WTC11 (cell line): ENCODE measurements around the gene FGF1. TPM values are rescaled to one million over a fixed set of nuclear protein-coding genes. Genes with fewer than 3 reads are reported as not detected.

Experiments
- ATAC-seq: fragments of 200-7000 bp; cut with Tn5 transposase; 2 replicates; pipeline ENCODE4 v1.10.0; 2021; ENCODE audit warnings: mild to moderate bottlenecking, moderate library complexity
- CTCF ChIA-PET: fragments of 300-600 bp; sonication (Branson Sonifier 250); formaldehyde crosslinking; loops from one replicate; lab custom pipeline; 2021; ENCODE audit warnings: antibody characterized with exemption; lab: Charles Lee
- POLR2A ChIA-PET: fragments of 350-600 bp; sonication (Branson Sonifier 250); formaldehyde crosslinking; loops from one replicate; lab custom pipeline; 2021; ENCODE audit warnings: antibody characterized with exemption; lab: Charles Lee
- DNase-seq: peaks from one replicate; pipeline ENCODE4 v3.0.0; 2021; ENCODE audit warnings: low spot score
- H3K27ac Mint-ChIP-seq: 2 replicates; pipeline ENCODE4 v1.8.0; 2021; ENCODE audit warnings: mixed read lengths
- H3K27me3 Mint-ChIP-seq: 2 replicates; pipeline ENCODE4 v1.8.0; 2021; ENCODE audit warnings: low read depth, mild to moderate bottlenecking, moderate library complexity, mixed read lengths
- H3K36me3 Mint-ChIP-seq: 2 replicates; pipeline ENCODE4 v1.8.0; 2021; ENCODE audit warnings: mixed read lengths
- H3K4me1 Mint-ChIP-seq: 2 replicates; pipeline ENCODE4 v1.8.0; 2022; ENCODE audit warnings: mixed read lengths
- H3K4me3 Mint-ChIP-seq: 2 replicates; pipeline ENCODE4 v1.8.0; 2021; ENCODE audit warnings: mild to moderate bottlenecking, moderate library complexity, mixed read lengths
- H3K9me3 Mint-ChIP-seq: 2 replicates; pipeline ENCODE4 v1.8.0; 2021; ENCODE audit warnings: mixed read lengths
- ATF1 ChIP-seq: sonication (generic); formaldehyde crosslinking; IDR thresholded peaks from 2 replicates; pipeline ENCODE4 v1.8.1; 2023; ENCODE audit warnings: mild to moderate bottlenecking, moderate library complexity, missing genetic modification reagents
- FOXP1 ChIP-seq: sonication (generic); formaldehyde crosslinking; IDR thresholded peaks from 2 replicates; pipeline ENCODE4 v1.8.0; 2022; ENCODE audit warnings: missing genetic modification reagents, mild to moderate bottlenecking, moderate library complexity, borderline replicate concordance
- HMGA2 ChIP-seq: fragments of 250-450 bp; sonication (Bioruptor Pico); IDR thresholded peaks from 2 replicates; pipeline ENCODE4 v1.4.0; 2021; ENCODE audit warnings: mild to moderate bottlenecking, moderate library complexity
- MXD4 ChIP-seq: fragments of 250-450 bp; sonication (Bioruptor Pico); IDR thresholded peaks from 2 replicates; pipeline ENCODE4 v1.8.0; 2021; ENCODE audit warnings: mild to moderate bottlenecking, moderate library complexity, borderline replicate concordance
- NR1H2 ChIP-seq: sonication (generic); formaldehyde crosslinking; IDR thresholded peaks from 2 replicates; pipeline ENCODE4 v1.9.0; 2021; ENCODE audit warnings: mild to moderate bottlenecking, moderate library complexity, missing genetic modification reagents
- NR3C1 ChIP-seq: sonication (generic); formaldehyde crosslinking; conservative IDR thresholded peaks from 2 replicates; pipeline ENCODE4 v1.8.1; 2023; ENCODE audit warnings: low read depth, mild to moderate bottlenecking, missing genetic modification reagents
- RELA ChIP-seq: sonication (generic); formaldehyde crosslinking; IDR thresholded peaks from 2 replicates; pipeline ENCODE4 v1.8.1; 2022; ENCODE audit warnings: missing genetic modification reagents, mild to moderate bottlenecking, borderline replicate concordance
- TCF7 ChIP-seq: sonication (generic); formaldehyde crosslinking; IDR thresholded peaks from 2 replicates; pipeline ENCODE4 v1.8.0; 2022; ENCODE audit warnings: mild to moderate bottlenecking, low read depth, missing genetic modification reagents, moderate library complexity
- ZNF121 ChIP-seq: sonication (generic); formaldehyde crosslinking; IDR thresholded peaks from 2 replicates; pipeline ENCODE4 v1.8.0; 2023; ENCODE audit warnings: missing genetic modification reagents
- ZNF219 ChIP-seq: sonication (generic); formaldehyde crosslinking; IDR thresholded peaks from 2 replicates; pipeline ENCODE4 v1.8.0; 2023; ENCODE audit warnings: missing genetic modification reagents, mild to moderate bottlenecking, borderline replicate concordance
- ZNF317 ChIP-seq: sonication (generic); formaldehyde crosslinking; IDR thresholded peaks from 2 replicates; pipeline ENCODE4 v1.8.1; 2023; ENCODE audit warnings: low read depth, mild to moderate bottlenecking, moderate library complexity, missing genetic modification reagents, borderline replicate concordance
- total RNA-seq: library from RNA; stranded (reverse); gene quantifications from 3 replicates; pipeline ENCODE4 v1.2.3, GENCODE V29; 2021
- TF ChIP-seq, protein P1 (sequence below): sonication (generic); formaldehyde crosslinking; IDR thresholded peaks from 2 replicates; pipeline ENCODE4 v1.8.0; 2022; ENCODE audit warnings: missing genetic modification reagents
- TF ChIP-seq, protein P2 (sequence below): sonication (generic); formaldehyde crosslinking; IDR thresholded peaks from 2 replicates; pipeline ENCODE4 v1.8.0; 2023; ENCODE audit warnings: missing genetic modification reagents
- TF ChIP-seq, protein P3 (sequence below): sonication (generic); formaldehyde crosslinking; IDR thresholded peaks from 2 replicates; pipeline ENCODE4 v1.8.1; 2023; ENCODE audit warnings: mild to moderate bottlenecking, missing genetic modification reagents
- TF ChIP-seq, protein P4 (sequence below): sonication (generic); formaldehyde crosslinking; conservative IDR thresholded peaks from 2 replicates; pipeline ENCODE4 v1.8.1; 2022; ENCODE audit warnings: mild to moderate bottlenecking, missing genetic modification reagents
- TF ChIP-seq, protein P5 (sequence below): sonication (generic); formaldehyde crosslinking; IDR thresholded peaks from 2 replicates; pipeline ENCODE4 v1.8.1; 2023; ENCODE audit warnings: mild to moderate bottlenecking, missing genetic modification reagents
- TF ChIP-seq, protein P6 (sequence below): sonication (generic); formaldehyde crosslinking; IDR thresholded peaks from 2 replicates; pipeline ENCODE4 v1.8.1; 2022; ENCODE audit warnings: mild to moderate bottlenecking, missing genetic modification reagents, moderate library complexity, borderline replicate concordance
- TF ChIP-seq, protein P7 (sequence below): sonication (generic); formaldehyde crosslinking; IDR thresholded peaks from 2 replicates; pipeline ENCODE4 v1.8.1; 2023; ENCODE audit warnings: mild to moderate bottlenecking, missing genetic modification reagents, moderate library complexity
- TF ChIP-seq, protein P8 (sequence below): fragments of 250-450 bp; sonication (Bioruptor Pico); IDR thresholded peaks from 2 replicates; pipeline ENCODE4 v1.9.0; 2021; ENCODE audit warnings: mild to moderate bottlenecking

The FGF1 gene
- total RNA-seq, 1 experiment from 2014 or later: 0.55 TPM

DNA sequence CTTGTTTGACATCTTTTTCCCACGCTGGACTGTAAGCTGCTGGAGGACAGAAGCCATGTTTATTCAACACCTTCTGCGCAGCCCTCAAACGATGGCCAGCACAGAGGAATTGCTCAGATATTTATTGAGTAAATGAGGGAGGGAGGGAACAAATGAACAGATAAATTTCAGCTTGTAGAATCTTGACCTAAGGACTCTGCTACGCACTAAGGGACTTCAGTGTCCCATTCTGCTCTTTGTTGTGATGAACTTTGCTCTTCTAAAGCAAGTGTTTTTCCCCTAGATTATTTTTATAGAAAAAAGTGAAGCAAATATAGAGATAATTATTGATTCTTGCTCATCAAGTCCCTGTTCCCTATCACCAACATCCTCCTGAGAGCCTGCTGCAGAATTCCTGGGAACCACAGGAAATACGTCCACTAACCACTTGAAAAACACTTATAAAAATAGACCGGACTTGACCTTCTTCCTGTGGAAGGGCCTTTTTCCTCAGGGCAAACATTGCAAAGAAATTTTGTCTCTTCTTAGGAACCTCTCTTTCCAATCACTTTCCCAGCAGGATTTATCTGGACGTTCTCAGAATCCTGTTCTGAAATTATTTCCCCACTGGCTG lies 54.9 kb downstream of the FGF1 start (continued):
- TF ChIP-seq, protein P1, sequence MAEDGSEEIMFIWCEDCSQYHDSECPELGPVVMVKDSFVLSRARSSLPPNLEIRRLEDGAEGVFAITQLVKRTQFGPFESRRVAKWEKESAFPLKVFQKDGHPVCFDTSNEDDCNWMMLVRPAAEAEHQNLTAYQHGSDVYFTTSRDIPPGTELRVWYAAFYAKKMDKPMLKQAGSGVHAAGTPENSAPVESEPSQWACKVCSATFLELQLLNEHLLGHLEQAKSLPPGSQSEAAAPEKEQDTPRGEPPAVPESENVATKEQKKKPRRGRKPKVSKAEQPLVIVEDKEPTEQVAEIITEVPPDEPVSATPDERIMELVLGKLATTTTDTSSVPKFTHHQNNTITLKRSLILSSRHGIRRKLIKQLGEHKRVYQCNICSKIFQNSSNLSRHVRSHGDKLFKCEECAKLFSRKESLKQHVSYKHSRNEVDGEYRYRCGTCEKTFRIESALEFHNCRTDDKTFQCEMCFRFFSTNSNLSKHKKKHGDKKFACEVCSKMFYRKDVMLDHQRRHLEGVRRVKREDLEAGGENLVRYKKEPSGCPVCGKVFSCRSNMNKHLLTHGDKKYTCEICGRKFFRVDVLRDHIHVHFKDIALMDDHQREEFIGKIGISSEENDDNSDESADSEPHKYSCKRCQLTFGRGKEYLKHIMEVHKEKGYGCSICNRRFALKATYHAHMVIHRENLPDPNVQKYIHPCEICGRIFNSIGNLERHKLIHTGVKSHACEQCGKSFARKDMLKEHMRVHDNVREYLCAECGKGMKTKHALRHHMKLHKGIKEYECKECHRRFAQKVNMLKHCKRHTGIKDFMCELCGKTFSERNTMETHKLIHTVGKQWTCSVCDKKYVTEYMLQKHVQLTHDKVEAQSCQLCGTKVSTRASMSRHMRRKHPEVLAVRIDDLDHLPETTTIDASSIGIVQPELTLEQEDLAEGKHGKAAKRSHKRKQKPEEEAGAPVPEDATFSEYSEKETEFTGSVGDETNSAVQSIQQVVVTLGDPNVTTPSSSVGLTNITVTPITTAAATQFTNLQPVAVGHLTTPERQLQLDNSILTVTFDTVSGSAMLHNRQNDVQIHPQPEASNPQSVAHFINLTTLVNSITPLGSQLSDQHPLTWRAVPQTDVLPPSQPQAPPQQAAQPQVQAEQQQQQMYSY (CRISPR knock-in tag): no peak
- no peak for TF ChIP-seq NR1H2
- no peak for TF ChIP-seq HMGA2 (CRISPR knock-in tag)
- TF ChIP-seq NR3C1: no peak

DNA sequence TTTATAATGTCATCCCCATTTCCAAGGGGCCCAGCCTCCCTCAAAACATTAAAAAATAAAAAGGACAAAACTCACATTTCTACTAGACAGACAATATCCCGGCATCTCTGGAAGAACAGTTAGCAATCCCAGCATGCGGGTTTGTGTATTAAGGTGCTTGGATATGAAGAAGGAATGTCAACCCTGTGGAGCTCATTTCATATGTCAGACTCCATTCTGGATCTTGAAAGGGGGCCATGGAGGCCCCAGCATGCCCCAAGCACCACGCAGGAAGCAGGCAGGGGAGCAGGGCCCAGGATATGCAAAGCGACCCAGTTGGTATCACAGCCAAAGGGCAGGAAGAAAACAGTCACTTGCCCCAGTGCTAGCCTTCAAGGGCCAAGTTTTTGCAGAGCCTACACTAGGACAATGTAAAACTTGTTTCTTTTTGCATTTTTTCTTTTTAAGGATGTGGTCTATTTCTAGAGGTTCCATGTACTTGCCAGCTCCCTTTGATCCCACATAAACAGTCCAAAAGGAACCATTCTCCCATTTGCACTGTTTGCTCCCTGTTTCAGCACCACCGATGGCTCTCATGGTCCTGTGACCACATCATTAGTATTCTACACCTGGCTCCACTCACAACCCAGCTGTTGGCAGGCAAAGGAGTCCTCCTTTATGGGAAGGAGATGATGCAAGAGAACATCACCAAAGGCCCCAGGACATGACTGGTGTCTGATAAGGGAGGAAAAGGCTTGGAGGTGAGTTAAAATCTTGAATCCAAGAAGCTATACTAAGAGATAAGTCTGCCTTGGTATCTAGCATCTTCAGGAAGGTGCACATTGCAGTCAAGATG lies 58.3 kb downstream of the FGF1 start:
- Mint-ChIP-seq H3K9me3 (no peaks in the 10 kb centered on the region), H3K4me3 (no peak overlapping the region), H3K4me1 (peaks cover 29% of the 10 kb centered on the region), H3K36me3 (no peaks in the 10 kb centered on the region; the same call in 1 of the 2 replicates), H3K27me3 (no peaks in the 10 kb centered on the region; the same call in 1 of the 2 replicates), H3K27ac (no peak overlapping the region)
- no peak for ATAC-seq
- DNase-seq: no peak
- ChIA-PET CTCF (interaction anchor here (0.9 to 1.1 kb wide), 2 partner anchors 28 to 86 kb away, joined by 3 to 5 read pairs; no protein-coding TSS in a partner anchor), POLR2A (no interaction called here)
- TF ChIP-seq MXD4 (no peak), RELA (CRISPR knock-in tag) (no peak), TCF7 (CRISPR knock-in tag) (no peak), ATF1 (CRISPR knock-in tag) (no peak), ZNF317 (no peak), FOXP1 (CRISPR knock-in tag) (no peak), ZNF121 (no peak), ZNF219 (CRISPR knock-in tag) (no peak)
- TF ChIP-seq, protein P2, sequence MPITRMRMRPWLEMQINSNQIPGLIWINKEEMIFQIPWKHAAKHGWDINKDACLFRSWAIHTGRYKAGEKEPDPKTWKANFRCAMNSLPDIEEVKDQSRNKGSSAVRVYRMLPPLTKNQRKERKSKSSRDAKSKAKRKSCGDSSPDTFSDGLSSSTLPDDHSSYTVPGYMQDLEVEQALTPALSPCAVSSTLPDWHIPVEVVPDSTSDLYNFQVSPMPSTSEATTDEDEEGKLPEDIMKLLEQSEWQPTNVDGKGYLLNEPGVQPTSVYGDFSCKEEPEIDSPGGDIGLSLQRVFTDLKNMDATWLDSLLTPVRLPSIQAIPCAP (CRISPR knock-in tag): no peak
- TF ChIP-seq, protein P3, sequence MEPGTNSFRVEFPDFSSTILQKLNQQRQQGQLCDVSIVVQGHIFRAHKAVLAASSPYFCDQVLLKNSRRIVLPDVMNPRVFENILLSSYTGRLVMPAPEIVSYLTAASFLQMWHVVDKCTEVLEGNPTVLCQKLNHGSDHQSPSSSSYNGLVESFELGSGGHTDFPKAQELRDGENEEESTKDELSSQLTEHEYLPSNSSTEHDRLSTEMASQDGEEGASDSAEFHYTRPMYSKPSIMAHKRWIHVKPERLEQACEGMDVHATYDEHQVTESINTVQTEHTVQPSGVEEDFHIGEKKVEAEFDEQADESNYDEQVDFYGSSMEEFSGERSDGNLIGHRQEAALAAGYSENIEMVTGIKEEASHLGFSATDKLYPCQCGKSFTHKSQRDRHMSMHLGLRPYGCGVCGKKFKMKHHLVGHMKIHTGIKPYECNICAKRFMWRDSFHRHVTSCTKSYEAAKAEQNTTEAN: no peak
- TF ChIP-seq, protein P4, sequence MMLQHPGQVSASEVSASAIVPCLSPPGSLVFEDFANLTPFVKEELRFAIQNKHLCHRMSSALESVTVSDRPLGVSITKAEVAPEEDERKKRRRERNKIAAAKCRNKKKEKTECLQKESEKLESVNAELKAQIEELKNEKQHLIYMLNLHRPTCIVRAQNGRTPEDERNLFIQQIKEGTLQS (CRISPR knock-in tag): no peak
- TF ChIP-seq, protein P5, sequence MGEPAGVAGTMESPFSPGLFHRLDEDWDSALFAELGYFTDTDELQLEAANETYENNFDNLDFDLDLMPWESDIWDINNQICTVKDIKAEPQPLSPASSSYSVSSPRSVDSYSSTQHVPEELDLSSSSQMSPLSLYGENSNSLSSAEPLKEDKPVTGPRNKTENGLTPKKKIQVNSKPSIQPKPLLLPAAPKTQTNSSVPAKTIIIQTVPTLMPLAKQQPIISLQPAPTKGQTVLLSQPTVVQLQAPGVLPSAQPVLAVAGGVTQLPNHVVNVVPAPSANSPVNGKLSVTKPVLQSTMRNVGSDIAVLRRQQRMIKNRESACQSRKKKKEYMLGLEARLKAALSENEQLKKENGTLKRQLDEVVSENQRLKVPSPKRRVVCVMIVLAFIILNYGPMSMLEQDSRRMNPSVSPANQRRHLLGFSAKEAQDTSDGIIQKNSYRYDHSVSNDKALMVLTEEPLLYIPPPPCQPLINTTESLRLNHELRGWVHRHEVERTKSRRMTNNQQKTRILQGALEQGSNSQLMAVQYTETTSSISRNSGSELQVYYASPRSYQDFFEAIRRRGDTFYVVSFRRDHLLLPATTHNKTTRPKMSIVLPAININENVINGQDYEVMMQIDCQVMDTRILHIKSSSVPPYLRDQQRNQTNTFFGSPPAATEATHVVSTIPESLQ (CRISPR knock-in tag): no peak
- TF ChIP-seq, protein P6, sequence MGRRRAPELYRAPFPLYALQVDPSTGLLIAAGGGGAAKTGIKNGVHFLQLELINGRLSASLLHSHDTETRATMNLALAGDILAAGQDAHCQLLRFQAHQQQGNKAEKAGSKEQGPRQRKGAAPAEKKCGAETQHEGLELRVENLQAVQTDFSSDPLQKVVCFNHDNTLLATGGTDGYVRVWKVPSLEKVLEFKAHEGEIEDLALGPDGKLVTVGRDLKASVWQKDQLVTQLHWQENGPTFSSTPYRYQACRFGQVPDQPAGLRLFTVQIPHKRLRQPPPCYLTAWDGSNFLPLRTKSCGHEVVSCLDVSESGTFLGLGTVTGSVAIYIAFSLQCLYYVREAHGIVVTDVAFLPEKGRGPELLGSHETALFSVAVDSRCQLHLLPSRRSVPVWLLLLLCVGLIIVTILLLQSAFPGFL (CRISPR knock-in tag): no peak
- TF ChIP-seq, protein P7, sequence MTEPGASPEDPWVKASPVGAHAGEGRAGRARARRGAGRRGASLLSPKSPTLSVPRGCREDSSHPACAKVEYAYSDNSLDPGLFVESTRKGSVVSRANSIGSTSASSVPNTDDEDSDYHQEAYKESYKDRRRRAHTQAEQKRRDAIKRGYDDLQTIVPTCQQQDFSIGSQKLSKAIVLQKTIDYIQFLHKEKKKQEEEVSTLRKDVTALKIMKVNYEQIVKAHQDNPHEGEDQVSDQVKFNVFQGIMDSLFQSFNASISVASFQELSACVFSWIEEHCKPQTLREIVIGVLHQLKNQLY: no peak
- TF ChIP-seq, protein P8, sequence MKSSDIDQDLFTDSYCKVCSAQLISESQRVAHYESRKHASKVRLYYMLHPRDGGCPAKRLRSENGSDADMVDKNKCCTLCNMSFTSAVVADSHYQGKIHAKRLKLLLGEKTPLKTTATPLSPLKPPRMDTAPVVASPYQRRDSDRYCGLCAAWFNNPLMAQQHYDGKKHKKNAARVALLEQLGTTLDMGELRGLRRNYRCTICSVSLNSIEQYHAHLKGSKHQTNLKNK (CRISPR knock-in tag): no peak
- TF ChIP-seq, protein P1 (CRISPR knock-in tag): no peak
